ENCODE data around the gene TPCN1.

GRCh38 chr12:113297621-113298471, 76.6 kb downstream of the TPCN1 start:
- TF ChIP-seq CTCF (IDR thresholded peaks at IDR 0.05; ENCODE audit: insufficient read depth, low read depth, low read length) = no peak
- no peak for TF ChIP-seq EZH2 (IDR thresholded peaks at IDR 0.05; ENCODE audit: insufficient read depth, low read length)
